IMR-90 (cell line): ENCODE data around the gene TMED4. TPM values are rescaled to one million over a fixed set of nuclear protein-coding genes. Genes with fewer than 3 reads are reported as not detected.

ENCODE experiments used
- ATAC-seq: fragments of 200-7000 bp; cut with Tn5 transposase; 2 replicates; pipeline ENCODE4 v1.9.1; 2020; ENCODE audit warnings: low read depth, mild to moderate bottlenecking, moderate library complexity
- BruUV-seq: library from RNA; stranded (reverse); fragments of 400-500 nt; replicated peaks from 2 replicates; lab custom pipeline; 2021; lab: Mats Ljungman, UMichigan
- CTCF ChIA-PET: fragments of 300-600 bp; formaldehyde crosslinking; extraction: SDS; loops from one replicate; lab custom pipeline; 2021; ENCODE audit warnings: antibody characterized with exemption; lab: Yijun Ruan, JAX
- POLR2A ChIA-PET: fragments of 300-600 bp; sonication (Branson Sonifier 250); formaldehyde crosslinking; loops from one replicate; lab custom pipeline; 2022; ENCODE audit warnings: antibody characterized with exemption; ENCODE audit not compliant: unreplicated experiment; lab: Charles Lee
- DNase-seq: peaks from one replicate; pipeline ENCODE4 v3.0.0; 2013
- H2AFZ ChIP-seq: replicated peaks from 2 replicates; pipeline ENCODE3; 2013; ENCODE audit warnings: low read length, mild to moderate bottlenecking; ENCODE audit not compliant: poor library complexity
- H2AK5ac ChIP-seq: 2 replicates; pipeline ENCODE4 v1.6.1; 2013; ENCODE audit warnings: low read depth, low read length, inconsistent platforms
- H2AK9ac ChIP-seq: replicated peaks from 2 replicates; pipeline ENCODE3; 2013; ENCODE audit warnings: mild to moderate bottlenecking, low read depth, low read length, moderate library complexity; ENCODE audit not compliant: poor library complexity
- H2BK120ac ChIP-seq: 2 replicates; pipeline ENCODE4 v1.6.1; 2013; ENCODE audit warnings: low read depth, low read length, inconsistent platforms
- H2BK15ac ChIP-seq: 3 replicates; pipeline ENCODE4 v1.6.1; 2013; ENCODE audit warnings: low read depth, low read length, inconsistent platforms
- H2BK20ac ChIP-seq: 2 replicates; pipeline ENCODE4 v1.6.1; 2013; ENCODE audit warnings: low read depth, mild to moderate bottlenecking, inconsistent platforms, low read length, moderate library complexity
- H2BK5ac ChIP-seq: 2 replicates; pipeline ENCODE4 v1.6.1; 2013; ENCODE audit warnings: mild to moderate bottlenecking, low read depth, low read length, inconsistent platforms; ENCODE audit not compliant: poor library complexity, severe bottlenecking
- H3K14ac ChIP-seq: replicated peaks from 2 replicates; pipeline ENCODE4 v1.6.1; 2013; ENCODE audit warnings: low read depth, low read length, inconsistent platforms
- H3K18ac ChIP-seq: 2 replicates; pipeline ENCODE4 v1.6.1; 2013; ENCODE audit warnings: low read depth, low read length, control low read depth
- H3K23ac ChIP-seq: 2 replicates; pipeline ENCODE4 v1.6.1; 2013; ENCODE audit warnings: low read depth, low read length, inconsistent platforms
- H3K27ac ChIP-seq: 2 replicates; pipeline ENCODE4 v1.5.1; 2013; ENCODE audit warnings: mild to moderate bottlenecking, control low read depth, low read length; ENCODE audit not compliant: insufficient read depth
- H3K27me3 ChIP-seq: 2 replicates; pipeline ENCODE4 v1.6.1; 2013; ENCODE audit warnings: low read length; ENCODE audit not compliant: control insufficient read depth, insufficient read depth
- H3K36me3 ChIP-seq: 2 replicates; pipeline ENCODE4 v1.6.1; 2013; ENCODE audit warnings: low read length, mixed read lengths; ENCODE audit not compliant: control insufficient read depth, insufficient read depth
- H3K4ac ChIP-seq: 2 replicates; pipeline ENCODE4 v1.6.1; 2013; ENCODE audit warnings: low read depth, low read length, inconsistent platforms
- H3K4me1 ChIP-seq: 2 replicates; pipeline ENCODE4 v1.6.1; 2013; ENCODE audit warnings: low read length, mixed read lengths; ENCODE audit not compliant: control insufficient read depth, insufficient read depth
- H3K4me2 ChIP-seq: 2 replicates; pipeline ENCODE4 v1.6.1; 2013; ENCODE audit warnings: low read depth, mild to moderate bottlenecking, control low read depth, low read length, moderate library complexity
- H3K4me3 ChIP-seq: 2 replicates; pipeline ENCODE4 v1.5.1; 2013; ENCODE audit warnings: low read depth, mild to moderate bottlenecking, control low read depth, low read length, moderate library complexity; ENCODE audit not compliant: insufficient read depth
- H3K56ac ChIP-seq: 2 replicates; pipeline ENCODE4 v1.6.1; 2013; ENCODE audit warnings: low read length, inconsistent platforms; ENCODE audit not compliant: insufficient read depth; ENCODE audit errors: extremely low read depth
- H3K79me1 ChIP-seq, 2 experiments: 2 replicates each; pipeline ENCODE4 v1.6.1; 2013; ENCODE audit warnings: low read length in 2 of 2, inconsistent platforms in 1 of 2, low read depth in 1 of 2
- H3K9ac ChIP-seq: 2 replicates; pipeline ENCODE4 v1.6.1; 2013; ENCODE audit warnings: low read depth, low read length, control low read depth
- H3K9me1 ChIP-seq: 2 replicates; pipeline ENCODE4 v1.6.1; 2013; ENCODE audit warnings: low read length, inconsistent platforms; ENCODE audit not compliant: insufficient read depth
- H3K9me3 ChIP-seq: 2 replicates; pipeline ENCODE4 v1.6.1; 2013; ENCODE audit warnings: low read length; ENCODE audit not compliant: control insufficient read depth, insufficient read depth
- H4K20me1 ChIP-seq: 2 replicates; pipeline ENCODE4 v1.6.1; 2013; ENCODE audit warnings: low read length, inconsistent platforms; ENCODE audit not compliant: insufficient read depth
- H4K5ac ChIP-seq: 2 replicates; pipeline ENCODE4 v1.6.1; 2013; ENCODE audit warnings: mild to moderate bottlenecking, low read depth, low read length, control low read depth
- H4K8ac ChIP-seq, 2 experiments: 2 replicates each; pipeline ENCODE4 v1.6.1; 2013; ENCODE audit warnings: low read depth in 2 of 2, low read length in 2 of 2, control low read depth in 1 of 2, inconsistent platforms in 1 of 2
- H4K91ac ChIP-seq: 2 replicates; pipeline ENCODE4 v1.6.1; 2013; ENCODE audit warnings: low read depth, low read length, inconsistent platforms; ENCODE audit not compliant: insufficient read depth
- BHLHE40 ChIP-seq: fragments of 150-350 bp; IDR thresholded peaks from 2 replicates; pipeline ENCODE4 v1.6.1; 2016; ENCODE audit warnings: mild to moderate bottlenecking, low read depth, low read length
- CEBPB ChIP-seq: IDR thresholded peaks from 2 replicates; pipeline ENCODE4 v1.6.1; 2012; ENCODE audit warnings: low read depth, low read length, improper control_type of control experiment
- CHD1 ChIP-seq: IDR thresholded peaks from 2 replicates; pipeline ENCODE4 v1.6.1; 2012; ENCODE audit warnings: low read depth, low read length, improper control_type of control experiment
- FOS ChIP-seq: fragments of 150-350 bp; IDR thresholded peaks from 2 replicates; pipeline ENCODE4 v1.6.1; 2016; ENCODE audit warnings: low read depth, low read length
- MAFK ChIP-seq: IDR thresholded peaks from 2 replicates; pipeline ENCODE4 v1.6.1; 2012; ENCODE audit warnings: low read depth, low read length, improper control_type of control experiment
- MAZ ChIP-seq: IDR thresholded peaks from 2 replicates; pipeline ENCODE4 v1.6.1; 2012; ENCODE audit warnings: low read depth, mild to moderate bottlenecking, low read length, improper control_type of control experiment, moderate library complexity, borderline replicate concordance
- MXI1 ChIP-seq: IDR thresholded peaks from 2 replicates; pipeline ENCODE4 v1.6.1; 2012; ENCODE audit warnings: low read depth, mild to moderate bottlenecking, low read length, moderate library complexity, borderline replicate concordance
- NFE2L2 ChIP-seq: fragments of 150-350 bp; IDR thresholded peaks from 2 replicates; pipeline ENCODE4 v1.6.1; 2016; ENCODE audit warnings: low read depth, mild to moderate bottlenecking, low read length
- POLR2A ChIP-seq: IDR thresholded peaks from 2 replicates; pipeline ENCODE4 v1.6.1; 2012; ENCODE audit warnings: mild to moderate bottlenecking, low read depth, low read length
- RAD21 ChIP-seq: IDR thresholded peaks from 2 replicates; pipeline ENCODE4 v1.6.1; 2012; ENCODE audit warnings: low read length, improper control_type of control experiment
- RCOR1 ChIP-seq: IDR thresholded peaks from 2 replicates; pipeline ENCODE4 v1.6.1; 2012; ENCODE audit warnings: mild to moderate bottlenecking, low read length, improper control_type of control experiment; ENCODE audit not compliant: insufficient replicate concordance
- RFX5 ChIP-seq: IDR thresholded peaks from 2 replicates; pipeline ENCODE4 v1.8.0; 2012; ENCODE audit warnings: low read depth, mild to moderate bottlenecking, low read length, moderate library complexity
- SMC3 ChIP-seq: fragments of 150-350 bp; IDR thresholded peaks from 2 replicates; pipeline ENCODE4 v1.6.1; 2016; ENCODE audit warnings: low read depth, mild to moderate bottlenecking, antibody characterized with exemption, low read length, moderate library complexity
- WGBS, 2 experiments: methylation state at CpG; one replicate each; pipeline versions ENCODE4 v1.1.5 to v1.1.7; 2013; ENCODE audit warnings: missing lambda C conversion rate in 2 of 2; ENCODE audit not compliant: insufficient read length in 1 of 2; ENCODE audit errors: extremely low coverage in 2 of 2; 5-methylcytosine and 5-hydroxymethylcytosine counted together
- dilution Hi-C: fragments of 300-500 bp; cut with HindIII; formaldehyde crosslinking; loops from one replicate; pipeline ENCODE4 v1.14.3; 2018; ENCODE audit warnings: low sequenced_read_pairs; ENCODE audit not compliant: unreplicated experiment
- in situ Hi-C: fragments of 300-500 bp; cut with MboI; formaldehyde crosslinking; loops from 3 replicates; pipeline ENCODE4 v1.14.3; 2019; ENCODE audit warnings: low sequenced_read_pairs, inconsistent platforms, mixed read lengths
- intact Hi-C: fragments of 100-400 bp; cut with micrococcal nuclease; formaldehyde crosslinking; loops from 2 replicates; pipeline ENCODE4 v1.10.0; 2022
- polyA plus RNA-seq, 3 experiments: library from polyadenylated mRNA; depleted of rRNA; stranded (reverse); fragments of >200 nt; gene quantifications; 2 replicates each; pipeline ENCODE4 v1.2.3, GENCODE V29; 2012; ENCODE audit warnings: low replicate concordance in 1 of 3
- total RNA-seq: library from RNA; depleted of rRNA; stranded (reverse); fragments of >200 nt; gene quantifications from 2 replicates; pipeline ENCODE4 v1.2.3, GENCODE V29; 2012
- TF ChIP-seq, protein P1 (sequence below): fragments of 150-350 bp; IDR thresholded peaks from 2 replicates; pipeline ENCODE4 v1.6.1; 2016; ENCODE audit warnings: low read depth, mild to moderate bottlenecking, low read length, moderate library complexity, borderline replicate concordance
- TF ChIP-seq, protein P2 (sequence below): fragments of 150-350 bp; IDR thresholded peaks from 2 replicates; pipeline ENCODE4 v1.6.1; 2017; ENCODE audit warnings: mild to moderate bottlenecking, antibody characterized with exemption, low read length, low read depth
- TF ChIP-seq, protein P3 (sequence below): conservative IDR thresholded peaks from 2 replicates; pipeline ENCODE4 v1.5.1; 2012; ENCODE audit warnings: mild to moderate bottlenecking, low read depth, low read length, improper control_type of control experiment

TMED4 gene
- total and polyA plus RNA-seq, 2 of the 4 experiments (the other 2 are of a cell fraction) = 58.6 to 92.7 TPM

DNA sequence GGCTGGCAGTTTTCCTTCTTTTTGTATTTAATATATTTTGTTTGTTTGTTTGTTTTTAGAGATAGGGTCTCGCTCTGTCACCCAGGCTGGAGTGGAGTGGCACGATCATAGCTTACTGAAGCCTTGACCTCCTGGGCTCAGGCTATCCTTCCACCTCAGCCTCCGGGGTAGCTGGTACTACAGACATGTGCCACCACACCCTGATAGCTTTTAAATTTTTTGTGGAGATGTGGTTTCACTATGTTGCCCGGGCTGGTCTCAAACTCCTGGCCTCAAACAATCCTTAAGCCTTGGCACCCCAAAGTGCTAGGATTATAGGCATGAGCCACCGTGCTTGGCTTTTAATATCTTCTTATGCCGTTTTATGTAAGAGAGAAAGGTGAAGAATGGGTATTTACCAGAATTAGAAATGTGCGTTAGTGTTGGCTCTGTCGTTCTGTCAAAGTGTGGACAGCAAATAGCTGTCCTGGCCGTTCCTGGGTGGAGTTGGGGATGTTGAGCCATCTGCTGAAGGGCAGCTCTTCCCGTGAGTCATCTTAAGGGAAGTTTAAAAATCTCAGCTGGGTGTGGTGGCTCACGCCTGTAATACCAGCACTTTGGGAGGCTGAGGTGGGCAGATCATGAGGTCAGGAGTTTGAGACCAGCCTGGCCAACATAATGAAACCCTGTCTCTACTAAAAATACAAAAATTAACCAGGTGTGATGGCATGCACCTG lies 39.2 kb upstream of the TMED4 start:
- TF ChIP-seq SMC3 = no peak
- no peak for TF ChIP-seq NFE2L2
- TF ChIP-seq, protein P1, sequence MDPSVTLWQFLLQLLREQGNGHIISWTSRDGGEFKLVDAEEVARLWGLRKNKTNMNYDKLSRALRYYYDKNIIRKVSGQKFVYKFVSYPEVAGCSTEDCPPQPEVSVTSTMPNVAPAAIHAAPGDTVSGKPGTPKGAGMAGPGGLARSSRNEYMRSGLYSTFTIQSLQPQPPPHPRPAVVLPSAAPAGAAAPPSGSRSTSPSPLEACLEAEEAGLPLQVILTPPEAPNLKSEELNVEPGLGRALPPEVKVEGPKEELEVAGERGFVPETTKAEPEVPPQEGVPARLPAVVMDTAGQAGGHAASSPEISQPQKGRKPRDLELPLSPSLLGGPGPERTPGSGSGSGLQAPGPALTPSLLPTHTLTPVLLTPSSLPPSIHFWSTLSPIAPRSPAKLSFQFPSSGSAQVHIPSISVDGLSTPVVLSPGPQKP = no peak
- no peak for TF ChIP-seq MAZ
- TF ChIP-seq, protein P2, sequence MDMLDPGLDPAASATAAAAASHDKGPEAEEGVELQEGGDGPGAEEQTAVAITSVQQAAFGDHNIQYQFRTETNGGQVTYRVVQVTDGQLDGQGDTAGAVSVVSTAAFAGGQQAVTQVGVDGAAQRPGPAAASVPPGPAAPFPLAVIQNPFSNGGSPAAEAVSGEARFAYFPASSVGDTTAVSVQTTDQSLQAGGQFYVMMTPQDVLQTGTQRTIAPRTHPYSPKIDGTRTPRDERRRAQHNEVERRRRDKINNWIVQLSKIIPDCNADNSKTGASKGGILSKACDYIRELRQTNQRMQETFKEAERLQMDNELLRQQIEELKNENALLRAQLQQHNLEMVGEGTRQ = no peak
- no peak for TF ChIP-seq MAFK
- TF ChIP-seq CEBPB = no peak
- no peak for TF ChIP-seq BHLHE40
- no peak for TF ChIP-seq FOS
- no peak for TF ChIP-seq RFX5
- no peak for TF ChIP-seq MXI1
- TF ChIP-seq, protein P3, sequence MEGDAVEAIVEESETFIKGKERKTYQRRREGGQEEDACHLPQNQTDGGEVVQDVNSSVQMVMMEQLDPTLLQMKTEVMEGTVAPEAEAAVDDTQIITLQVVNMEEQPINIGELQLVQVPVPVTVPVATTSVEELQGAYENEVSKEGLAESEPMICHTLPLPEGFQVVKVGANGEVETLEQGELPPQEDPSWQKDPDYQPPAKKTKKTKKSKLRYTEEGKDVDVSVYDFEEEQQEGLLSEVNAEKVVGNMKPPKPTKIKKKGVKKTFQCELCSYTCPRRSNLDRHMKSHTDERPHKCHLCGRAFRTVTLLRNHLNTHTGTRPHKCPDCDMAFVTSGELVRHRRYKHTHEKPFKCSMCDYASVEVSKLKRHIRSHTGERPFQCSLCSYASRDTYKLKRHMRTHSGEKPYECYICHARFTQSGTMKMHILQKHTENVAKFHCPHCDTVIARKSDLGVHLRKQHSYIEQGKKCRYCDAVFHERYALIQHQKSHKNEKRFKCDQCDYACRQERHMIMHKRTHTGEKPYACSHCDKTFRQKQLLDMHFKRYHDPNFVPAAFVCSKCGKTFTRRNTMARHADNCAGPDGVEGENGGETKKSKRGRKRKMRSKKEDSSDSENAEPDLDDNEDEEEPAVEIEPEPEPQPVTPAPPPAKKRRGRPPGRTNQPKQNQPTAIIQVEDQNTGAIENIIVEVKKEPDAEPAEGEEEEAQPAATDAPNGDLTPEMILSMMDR = no peak
- no peak for TF ChIP-seq RCOR1
- no peak for TF ChIP-seq POLR2A
- TF ChIP-seq CHD1 = no peak
- no peak for TF ChIP-seq RAD21
- peaks cover 10% of the 10 kb centered on the region for H3K4me1 ChIP-seq
- intact Hi-C loops = no loop called here
- dilution Hi-C loops = no loop called here
- H3K14ac ChIP-seq = no peak overlapping the region
- POLR2A ChIA-PET = no interaction called here
- no peak overlapping the region for H2AK5ac ChIP-seq
- H4K91ac ChIP-seq = no peak overlapping the region
- no peak overlapping the region for H2BK120ac ChIP-seq
- CTCF ChIA-PET = no interaction called here
- H3K9ac ChIP-seq = no peak overlapping the region
- H3K4me2 ChIP-seq = no peak overlapping the region
- peaks cover 43 to 78% of the 10 kb centered on the region in 2 experiments for H3K79me1 ChIP-seq
- BruUV-seq = no TSS peak
- in situ Hi-C loops = no loop called here
- no peak overlapping the region for H2AK9ac ChIP-seq
- ATAC-seq (0 out of 2 replicates have a peak, but pooled peaks have one; percentile 13), DNase-seq (peak; percentile 28)
- no peak overlapping the region for H3K27ac ChIP-seq
- 100% methylated on average over 1 of the region's 11 CpGs; no CpG with 5 or more reads in 1 of the 2 experiments for WGBS, 2 experiments
- H2BK5ac ChIP-seq = no peak overlapping the region
- H3K4me3 ChIP-seq = no peak overlapping the region
- H2BK20ac ChIP-seq = no peak overlapping the region
- H3K4ac ChIP-seq = no peak overlapping the region
- H4K5ac ChIP-seq = no peak overlapping the region; the same call in 1 of the 2 replicates
- no peaks in the 10 kb centered on the region for H3K27me3 ChIP-seq
- H3K23ac ChIP-seq = no peak overlapping the region
- no peak overlapping the region for H3K56ac ChIP-seq
- no peak overlapping the region for H4K8ac ChIP-seq
- peaks cover 10% of the 10 kb centered on the region for H3K36me3 ChIP-seq
- H4K20me1 ChIP-seq = peaks cover 12% of the 10 kb centered on the region
- peaks cover 10% of the 10 kb centered on the region for H3K9me1 ChIP-seq
- no peak overlapping the region for H2AFZ ChIP-seq
- no peak overlapping the region for H2BK15ac ChIP-seq
- no peaks in the 10 kb centered on the region for H3K9me3 ChIP-seq
- H3K18ac ChIP-seq = no peak overlapping the region
